Calu3 (cell line): ENCODE measurements around the gene SLC38A11. TPM values are rescaled to one million over a fixed set of nuclear protein-coding genes. Genes with fewer than 3 reads are reported as not detected.

Experiments used
- BruUV-seq: library from RNA; stranded (reverse); fragments of 400-500 nt; replicated peaks from 2 replicates; lab custom pipeline; 2021; lab: Mats Ljungman, UMichigan
- CTCF ChIA-PET: fragments of 300-600 bp; sonication (Branson Sonifier 250); formaldehyde crosslinking; loops from one replicate; lab custom pipeline; 2022; ENCODE audit warnings: antibody characterized with exemption; lab: Charles Lee
- DNase-seq: peaks from one replicate; pipeline ENCODE4 v3.0.0; 2022
- H3K27ac Mint-ChIP-seq: one replicate; pipeline ENCODE4 v1.8.0; 2022; ENCODE audit warnings: mixed read lengths; ENCODE audit not compliant: unreplicated experiment
- H3K27me3 Mint-ChIP-seq: one replicate; pipeline ENCODE4 v1.8.0; 2022; ENCODE audit warnings: mixed read lengths; ENCODE audit not compliant: unreplicated experiment
- H3K36me3 Mint-ChIP-seq: one replicate; pipeline ENCODE4 v1.8.0; 2022; ENCODE audit warnings: mild to moderate bottlenecking, moderate library complexity, mixed read lengths; ENCODE audit not compliant: insufficient read depth, unreplicated experiment
- H3K4me1 Mint-ChIP-seq: one replicate; pipeline ENCODE4 v1.8.0; 2022; ENCODE audit warnings: mild to moderate bottlenecking, low read depth, mixed read lengths; ENCODE audit not compliant: unreplicated experiment
- H3K4me3 Mint-ChIP-seq: one replicate; pipeline ENCODE4 v1.8.0; 2022; ENCODE audit warnings: mild to moderate bottlenecking, low read depth, moderate library complexity, mixed read lengths; ENCODE audit not compliant: unreplicated experiment
- H3K9me3 Mint-ChIP-seq: one replicate; pipeline ENCODE4 v1.8.0; 2022; ENCODE audit warnings: low read depth, mixed read lengths; ENCODE audit not compliant: unreplicated experiment
- CTCF ChIP-seq: fragments of 200-600 bp; IDR thresholded peaks from one replicate; pipeline ENCODE4 v1.8.0; 2022; ENCODE audit warnings: antibody characterized with exemption; ENCODE audit not compliant: unreplicated experiment
- intact Hi-C: fragments of 100-400 bp; cut with micrococcal nuclease; formaldehyde crosslinking; loops from one replicate; pipeline ENCODE4 v1.10.0; 2022; ENCODE audit not compliant: unreplicated experiment
- total RNA-seq: library from RNA; stranded (reverse); gene quantifications from 2 replicates; pipeline ENCODE4 v1.2.3, GENCODE V29; 2022

The SLC38A11 gene
- total RNA-seq, 1 experiment from 2014 or later = 0.57 TPM

- no TSS peak for BruUV-seq
- H3K36me3 Mint-ChIP-seq = peaks cover 5% of the 10 kb centered on the region
- intact Hi-C loops = no loop called here
- DNase-seq = no peak
- H3K27me3 Mint-ChIP-seq = no peaks in the 10 kb centered on the region
- CTCF ChIA-PET = interaction anchor here (0.6 kb wide), 1 partner anchor 176 kb away, joined by 3 read pairs; no protein-coding TSS in a partner anchor
- H3K27ac Mint-ChIP-seq = peak overlapping the region; percentile 62
- H3K4me3 Mint-ChIP-seq = peak overlapping the region; percentile 18
- H3K9me3 Mint-ChIP-seq = peaks cover 2% of the 10 kb centered on the region
- H3K4me1 Mint-ChIP-seq = peaks cover 35% of the 10 kb centered on the region
- TF ChIP-seq CTCF = no peak
Measured at GRCh38 chr2:164935118-164936101, 19.9 kb downstream of the SLC38A11 start.

- intact Hi-C loops = no loop called here
- CTCF ChIA-PET = no interaction called here
- peaks cover 35% of the 10 kb centered on the region for H3K4me1 Mint-ChIP-seq
- no peak for TF ChIP-seq CTCF
- H3K27ac Mint-ChIP-seq = peak overlapping the region; percentile 62
- H3K9me3 Mint-ChIP-seq = peaks cover 5% of the 10 kb centered on the region
- H3K36me3 Mint-ChIP-seq = peaks cover 5% of the 10 kb centered on the region
- peak overlapping the region; percentile 18 for H3K4me3 Mint-ChIP-seq
- H3K27me3 Mint-ChIP-seq = no peaks in the 10 kb centered on the region
- BruUV-seq = no TSS peak
- no peak for DNase-seq
Measured at GRCh38 chr2:164934401-164935117, 20.8 kb downstream of the SLC38A11 start.

DNA sequence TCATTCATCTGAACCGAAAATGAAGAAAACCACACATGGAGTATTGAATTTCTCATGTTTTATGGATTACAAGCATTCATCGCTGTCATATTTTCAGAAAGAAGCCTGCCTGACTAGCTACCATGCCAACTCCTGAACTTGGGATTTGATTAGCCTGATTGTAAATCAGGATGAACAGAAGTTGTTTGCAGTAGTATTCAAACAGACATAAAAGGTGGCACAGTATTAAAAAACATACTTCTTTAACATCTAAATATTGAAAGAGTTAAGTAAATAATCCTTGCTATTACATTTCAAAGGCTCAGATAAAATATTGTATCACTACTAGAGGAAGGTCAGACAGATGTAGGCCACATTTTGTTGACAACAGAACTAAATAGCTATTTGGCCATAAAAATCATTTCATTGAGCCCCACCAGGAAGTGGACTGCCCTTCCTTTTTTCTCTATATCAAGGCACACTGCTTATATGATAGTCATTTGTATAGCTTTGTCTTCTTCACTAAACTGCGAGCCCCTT, 21.6 kb downstream of the SLC38A11 start:
- no peak for DNase-seq
- no peak overlapping the region for H3K4me3 Mint-ChIP-seq
- no peak for TF ChIP-seq CTCF
- peaks cover 35% of the 10 kb centered on the region for H3K4me1 Mint-ChIP-seq
- BruUV-seq = no TSS peak
- no peaks in the 10 kb centered on the region for H3K27me3 Mint-ChIP-seq
- intact Hi-C loops = no loop called here
- peaks cover 5% of the 10 kb centered on the region for H3K36me3 Mint-ChIP-seq
- H3K9me3 Mint-ChIP-seq = peaks cover 5% of the 10 kb centered on the region
- H3K27ac Mint-ChIP-seq = no peak overlapping the region
- CTCF ChIA-PET = no interaction called here

GRCh38 chr2:164932377-164932776, 22.9 kb downstream of the SLC38A11 start:
- H3K27ac Mint-ChIP-seq = no peak overlapping the region
- H3K36me3 Mint-ChIP-seq = no peaks in the 10 kb centered on the region
- H3K4me1 Mint-ChIP-seq = peaks cover 26% of the 10 kb centered on the region
- BruUV-seq = no TSS peak
- DNase-seq = no peak
- no peaks in the 10 kb centered on the region for H3K27me3 Mint-ChIP-seq
- no peak overlapping the region for H3K4me3 Mint-ChIP-seq
- TF ChIP-seq CTCF = no peak
- intact Hi-C loops = no loop called here
- peaks cover 5% of the 10 kb centered on the region for H3K9me3 Mint-ChIP-seq
- CTCF ChIA-PET = no interaction called here
